Measurements from ENCODE around the gene UBE2E2.

GRCh38 chr3:23608650-23609049 lies 405.5 kb downstream of the UBE2E2 start:
- TF ChIP-seq GLIS3 (CRISPR knock-in tag; IDR thresholded peaks at IDR 0.05) (no peak), ZFP30 (CRISPR knock-in tag; IDR thresholded peaks at IDR 0.05) (no peak), CSDC2 (CRISPR knock-in tag; IDR thresholded peaks at IDR 0.05) (no peak), ARNTL (CRISPR knock-in tag; IDR thresholded peaks at IDR 0.05; ENCODE audit: borderline replicate concordance, low read depth) (no peak), RARB (CRISPR knock-in tag; IDR thresholded peaks at IDR 0.05) (no peak), ZNF70 (CRISPR knock-in tag; IDR thresholded peaks at IDR 0.05) (no peak)
